Measurements from ENCODE around the gene C22orf42.
"Not testable (repeated sequence)": the region's sequence is repeated elsewhere in the genome, so short reads cannot be mapped to it uniquely, and the experiment has no call there.

C22orf42 gene, protein sequence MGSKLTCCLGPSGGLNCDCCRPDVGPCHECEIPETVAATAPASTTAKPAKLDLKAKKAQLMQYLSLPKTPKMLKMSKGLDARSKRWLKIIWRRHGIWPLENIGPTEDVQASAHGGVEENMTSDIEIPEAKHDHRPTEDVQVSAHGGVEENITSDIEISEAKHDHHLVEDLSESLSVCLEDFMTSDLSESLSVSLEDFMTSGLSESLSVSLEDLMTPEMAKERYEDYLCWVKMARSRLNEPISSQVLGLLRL

DNA sequence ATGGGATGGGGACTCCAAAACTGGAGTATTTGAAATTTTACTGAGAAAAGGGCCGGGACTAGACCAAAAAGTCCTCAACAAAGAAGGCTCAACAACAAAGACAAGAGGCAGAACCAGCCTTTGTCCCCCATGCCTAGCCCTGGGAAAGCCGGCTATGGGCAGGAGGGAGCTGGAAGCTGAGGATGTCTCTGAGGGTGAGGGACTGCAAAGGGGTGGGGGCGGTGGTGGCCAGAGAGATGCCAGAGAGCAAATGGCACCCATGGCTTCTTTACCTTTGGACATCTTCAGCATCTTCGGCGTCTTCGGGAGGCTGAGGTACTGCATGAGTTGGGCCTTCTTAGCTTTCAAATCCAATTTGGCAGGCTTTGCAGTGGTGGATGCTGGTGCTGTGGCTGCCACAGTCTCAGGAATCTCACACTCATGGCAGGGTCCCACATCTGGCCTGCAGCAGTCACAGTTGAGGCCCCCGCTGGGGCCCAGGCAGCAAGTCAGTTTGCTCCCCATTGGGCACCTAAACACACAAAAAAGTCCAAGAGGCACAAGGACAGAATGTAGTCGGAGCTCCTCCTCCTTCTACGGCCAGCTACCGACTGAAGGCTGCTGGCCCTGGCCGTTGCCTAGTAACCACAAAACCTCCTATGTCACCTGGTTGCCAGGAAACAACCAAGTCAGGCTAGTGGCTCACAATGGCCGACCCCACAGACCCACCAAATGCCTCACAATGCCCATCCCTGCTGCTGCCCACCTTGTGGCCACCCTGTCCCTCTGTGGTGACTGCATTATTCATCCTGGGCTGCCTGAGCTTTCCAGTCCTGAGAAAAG lies at the start of gene C22orf42:
TSS of gene C22orf42 (minus strand) at position 592 of the 822 bp plus-strand sequence. CDS start at position 504, 88 bp downstream.
- no peak for DNase-seq

DNA sequence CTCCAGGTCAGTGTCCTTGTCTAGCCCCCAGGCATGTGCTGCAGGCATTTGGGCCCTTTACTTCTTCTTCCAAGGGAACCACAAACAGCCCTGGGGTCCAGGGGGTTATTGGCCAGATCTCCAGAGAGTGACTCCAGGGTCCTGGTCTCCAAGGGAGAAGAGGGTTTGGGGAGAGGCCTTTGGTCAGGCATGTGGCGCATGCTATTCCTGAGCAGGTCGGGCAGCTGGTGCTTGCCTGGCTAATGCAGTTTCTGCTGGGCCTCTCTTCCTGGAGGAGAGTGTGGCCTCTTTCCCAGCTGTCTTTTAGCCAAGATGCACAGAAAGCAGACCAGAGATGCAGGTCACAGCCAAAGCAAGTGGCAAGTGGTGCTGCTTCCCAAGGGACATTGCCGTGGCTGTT lies 49.6 kb upstream of the C22orf42 start:
- no peak for DNase-seq

DNA sequence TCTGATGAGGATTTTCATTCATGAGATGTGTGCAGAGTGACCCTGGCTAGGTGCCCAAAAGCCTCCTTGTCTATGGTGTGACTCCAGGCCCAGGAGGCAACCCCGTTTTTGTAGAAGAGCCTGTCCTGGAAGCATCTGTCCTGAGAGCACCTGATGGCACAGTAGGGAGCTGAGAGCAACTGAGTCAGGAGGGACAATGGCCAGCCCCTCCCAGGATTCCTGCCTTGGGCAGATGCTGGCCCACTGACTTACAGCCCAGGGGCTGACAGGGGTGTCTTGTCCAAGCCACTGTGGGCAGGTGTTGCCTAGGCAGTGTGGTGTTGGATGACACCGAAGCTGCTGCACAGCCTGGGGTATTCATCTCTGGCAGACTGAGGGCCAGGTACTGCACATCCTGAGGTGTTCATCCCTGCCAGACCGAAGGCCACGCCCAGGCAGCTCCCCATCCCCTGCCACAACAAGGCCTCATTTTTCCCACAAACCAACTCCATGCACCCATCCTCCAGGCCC lies 48.9 kb upstream of the C22orf42 start:
- DNase-seq, result no peak

GRCh38 chr22:32206774-32207758 lies 48.0 kb upstream of the C22orf42 start:
- DNase-seq, result peak; percentile 43 to 51

DNA sequence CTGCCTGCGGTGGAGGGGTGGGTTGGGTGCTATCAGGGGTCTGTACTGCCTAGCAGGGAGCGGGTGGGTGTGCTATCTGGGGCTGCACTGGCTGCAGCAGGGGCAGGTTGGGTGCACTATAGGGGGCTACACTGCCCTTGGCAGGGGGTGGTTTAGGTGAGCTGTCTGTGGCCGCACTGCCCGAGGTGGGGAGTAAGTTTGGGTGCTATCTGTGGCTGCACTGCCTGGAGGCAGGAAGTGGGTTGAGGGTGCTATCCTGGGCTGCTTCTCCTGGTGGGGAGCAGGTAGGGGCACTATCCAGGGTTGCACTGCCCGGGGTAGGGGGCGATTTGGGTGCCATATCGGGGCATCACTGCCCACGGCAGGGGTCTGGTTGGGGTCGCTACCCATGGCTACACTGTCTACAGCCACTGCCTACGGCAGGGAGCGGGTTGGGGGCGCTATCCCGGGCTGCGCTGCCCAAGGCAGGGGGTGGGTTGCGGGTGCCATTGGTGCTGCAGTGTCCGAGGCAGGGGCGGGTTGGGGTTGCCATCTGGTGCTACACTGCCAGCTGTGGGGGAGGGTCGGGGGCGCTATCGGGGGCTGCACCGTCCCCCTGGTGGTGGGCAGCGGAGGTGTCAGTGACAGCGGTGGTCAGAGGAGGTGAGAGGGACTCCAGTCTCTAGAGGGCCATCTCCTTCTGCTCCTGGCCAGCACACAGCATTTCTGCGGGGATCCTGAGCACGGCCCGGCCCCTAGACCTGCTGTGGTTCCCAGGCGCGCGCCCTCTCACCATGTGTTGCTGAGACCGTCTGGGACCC lies 47.1 kb upstream of the C22orf42 start:
- DNase-seq, result no peak

GRCh38 chr22:32204856-32205722 lies 46.0 kb upstream of the C22orf42 start, which contains the start of gene RFPL2:
TSS of gene RFPL2 (minus strand) at chr22:32205073. CDS start at chr22:32202451, 2,622 bp downstream.
- DNase-seq, result peak; percentile 37 to 60

DNA sequence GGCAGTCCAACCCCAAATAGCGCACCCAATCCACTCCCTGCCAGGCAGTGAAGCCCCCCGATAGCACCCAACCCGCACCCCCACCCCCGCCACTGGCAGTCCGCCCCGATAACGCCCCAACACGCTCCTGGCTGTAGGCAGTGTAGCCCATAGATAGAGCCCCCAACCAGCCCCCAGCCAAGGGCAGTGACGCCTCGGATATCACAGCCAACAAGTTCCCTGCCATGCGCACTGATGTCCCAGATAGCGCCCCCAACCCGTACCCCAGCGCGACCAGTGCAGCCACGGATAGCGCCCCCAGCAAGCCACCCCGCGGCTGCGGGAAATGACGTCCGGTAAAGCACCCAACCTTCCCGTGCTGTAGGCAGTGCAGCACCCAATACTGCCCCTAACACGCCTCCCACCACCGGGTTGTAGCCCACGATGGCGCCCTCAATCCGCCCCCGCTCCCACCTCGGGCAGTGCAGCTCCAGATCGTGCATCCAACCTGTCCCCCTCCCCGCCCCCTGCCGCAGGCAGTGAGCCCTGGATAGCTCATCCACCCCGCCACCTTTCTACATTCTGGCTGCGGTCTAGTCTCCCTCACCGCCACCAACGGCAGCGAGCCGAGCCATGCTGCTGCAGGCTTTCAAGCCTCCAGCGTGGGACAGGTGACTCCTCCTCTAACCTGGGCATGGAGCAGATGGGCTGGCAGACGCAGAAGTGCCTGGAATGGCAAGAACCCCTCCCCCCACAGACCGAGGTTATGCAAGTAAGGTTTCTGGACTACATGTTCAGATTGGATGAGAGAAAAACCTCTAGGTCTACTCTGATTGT lies 45.1 kb upstream of the C22orf42 start:
- peak in 1 of 2 donors; percentile 41 for DNase-seq

GRCh38 chr22:32203181-32204039 lies 44.3 kb upstream of the C22orf42 start:
- no peak for DNase-seq

- peak; percentile 33 to 40 for DNase-seq
These were observed 43.6 kb upstream of the C22orf42 start for GRCh38 chr22:32202539-32203180.

DNA sequence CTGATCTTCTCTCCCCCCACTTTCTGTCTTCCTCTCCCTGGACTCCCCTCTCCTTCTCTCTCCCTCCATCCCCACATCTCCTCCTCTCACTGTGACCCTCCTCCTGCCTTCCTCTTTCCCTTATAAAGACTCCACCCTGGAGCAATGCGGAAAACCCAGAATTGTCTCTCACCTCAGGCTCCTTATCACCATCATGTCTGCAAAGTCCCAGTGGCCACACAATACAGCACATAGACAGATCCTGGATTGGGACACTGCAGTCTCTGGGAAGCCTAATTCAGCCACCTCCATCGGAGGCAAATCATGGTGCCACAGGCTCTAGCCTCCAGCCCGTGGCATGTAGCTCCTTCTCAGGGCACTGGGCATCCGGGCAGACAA lies 43.0 kb upstream of the C22orf42 start:
- no peak for DNase-seq

DNA sequence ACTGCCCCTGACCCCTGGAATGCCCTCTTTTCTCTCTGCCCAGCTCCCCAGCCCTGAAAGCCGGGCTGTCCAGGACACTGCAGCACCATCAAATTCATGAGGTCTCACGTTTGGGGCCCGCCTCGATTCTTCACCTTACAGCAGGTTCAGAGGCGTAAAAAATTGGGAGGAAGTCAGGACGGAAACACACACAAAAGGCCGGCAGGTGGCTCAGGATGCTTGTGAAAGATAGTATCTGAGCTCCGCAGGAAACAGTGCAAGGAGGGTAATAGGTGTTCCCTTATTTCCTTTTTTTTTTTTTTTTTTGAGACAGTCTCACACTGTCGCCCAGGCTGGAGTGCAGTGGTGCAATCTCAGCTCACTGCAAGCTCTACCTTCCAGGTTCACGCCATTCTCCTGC lies 41.6 kb upstream of the C22orf42 start:
- DNase-seq, result peak in 1 of 2 donors; percentile 48

DNA sequence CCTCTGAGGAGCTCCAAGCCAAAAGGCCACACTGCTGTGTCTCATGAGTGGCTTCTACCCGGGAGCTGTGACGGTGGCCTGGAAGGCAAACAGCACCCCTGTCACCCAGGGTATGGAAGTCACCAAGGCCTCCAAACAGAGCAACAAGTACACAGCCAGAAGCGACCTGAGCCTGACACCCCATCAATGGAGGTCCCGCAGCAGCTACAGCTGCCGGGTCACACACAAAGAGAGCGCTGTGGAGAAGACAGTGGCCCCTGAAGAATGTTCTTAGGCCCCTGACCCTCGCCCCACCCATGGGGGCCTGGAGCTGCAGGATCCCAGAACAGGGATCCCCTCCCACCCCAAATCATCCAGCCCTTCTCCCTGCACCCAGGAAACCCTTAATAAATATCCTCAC lies 40.9 kb upstream of the C22orf42 start:
- DNase-seq, result no peak

DNA sequence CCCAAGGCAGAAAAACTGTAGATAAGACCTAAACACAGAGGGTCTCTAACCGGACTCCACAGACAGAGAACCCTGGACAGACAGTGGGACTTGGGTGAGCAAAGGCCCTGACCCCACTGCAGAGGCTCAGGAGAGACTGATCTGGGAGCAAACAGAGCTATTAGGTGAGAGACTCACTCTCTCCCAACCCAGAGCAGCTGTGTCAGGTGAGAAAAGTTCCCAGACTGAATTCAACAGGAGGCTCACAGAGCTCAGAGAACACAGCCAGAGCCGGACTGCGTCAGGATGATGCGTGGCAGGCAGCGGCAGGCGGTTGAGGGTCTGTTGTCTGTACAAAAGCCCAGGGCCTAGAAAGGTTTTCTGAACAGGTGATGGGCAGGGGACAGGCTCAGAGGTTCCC lies 40.2 kb upstream of the C22orf42 start:
- no peak for DNase-seq

DNA sequence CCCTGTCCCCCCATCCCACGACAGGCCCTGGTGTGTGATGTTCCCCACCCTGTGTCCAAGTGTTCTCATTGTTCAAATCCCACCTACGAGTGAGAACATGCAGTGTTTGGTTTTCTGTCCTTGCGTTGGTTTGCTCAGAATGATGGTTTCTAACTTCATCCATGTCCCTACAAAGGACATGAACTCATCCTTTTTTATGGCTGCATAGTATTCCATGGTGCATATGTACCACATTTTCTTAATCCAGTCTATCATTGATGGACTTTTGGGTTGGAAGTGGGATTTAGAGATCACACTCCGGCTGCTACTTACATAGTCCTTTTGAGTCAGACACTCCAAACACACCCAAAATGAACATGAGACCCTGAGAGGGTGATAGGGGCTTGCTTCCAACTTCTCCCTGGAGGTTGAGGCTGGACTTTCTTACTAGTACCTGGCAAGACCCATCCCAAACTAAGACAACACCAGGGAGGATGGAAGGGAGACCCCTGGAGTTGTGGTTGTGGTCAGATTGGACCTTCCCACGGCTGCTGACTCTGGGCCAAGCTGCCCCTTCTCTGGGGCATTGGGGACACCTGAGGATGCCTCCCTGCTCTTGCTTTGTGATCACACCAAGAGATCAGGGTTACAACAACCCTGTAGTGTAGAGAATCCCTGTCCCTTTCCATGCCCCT lies 38.6 kb upstream of the C22orf42 start:
- not testable (repeated sequence) for DNase-seq

- DNase-seq, result not testable (repeated sequence)
These were observed 36.8 kb upstream of the C22orf42 start for GRCh38 chr22:32195900-32196299.

GRCh38 chr22:32193346-32193745 lies 34.2 kb upstream of the C22orf42 start:
- not testable (repeated sequence) for DNase-seq

- not testable (repeated sequence) for DNase-seq
These were observed 31.9 kb upstream of the C22orf42 start for GRCh38 chr22:32191021-32191420.

DNA sequence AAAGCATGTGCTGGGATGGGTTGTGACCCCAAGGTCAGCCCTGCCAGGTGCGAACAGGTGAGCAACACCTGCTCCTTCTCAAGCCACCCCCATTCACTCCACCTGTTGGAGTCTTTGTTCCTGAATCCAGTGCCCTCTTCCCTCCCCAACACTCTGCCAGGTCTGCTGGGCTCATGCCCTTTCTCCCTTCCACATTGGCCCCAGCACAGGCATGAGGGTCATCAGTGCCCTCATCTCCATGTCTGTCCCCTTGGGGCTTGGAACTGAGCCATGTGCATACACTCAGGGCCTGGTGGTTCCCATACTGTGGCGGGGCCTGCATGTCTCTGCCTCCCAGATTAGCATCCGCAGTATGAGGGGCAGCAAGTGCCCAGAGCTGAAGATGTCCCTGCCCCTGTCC lies 26.7 kb upstream of the C22orf42 start:
- DNase-seq, result no peak
